ENCODE data around the gene KCND3.

DNA sequence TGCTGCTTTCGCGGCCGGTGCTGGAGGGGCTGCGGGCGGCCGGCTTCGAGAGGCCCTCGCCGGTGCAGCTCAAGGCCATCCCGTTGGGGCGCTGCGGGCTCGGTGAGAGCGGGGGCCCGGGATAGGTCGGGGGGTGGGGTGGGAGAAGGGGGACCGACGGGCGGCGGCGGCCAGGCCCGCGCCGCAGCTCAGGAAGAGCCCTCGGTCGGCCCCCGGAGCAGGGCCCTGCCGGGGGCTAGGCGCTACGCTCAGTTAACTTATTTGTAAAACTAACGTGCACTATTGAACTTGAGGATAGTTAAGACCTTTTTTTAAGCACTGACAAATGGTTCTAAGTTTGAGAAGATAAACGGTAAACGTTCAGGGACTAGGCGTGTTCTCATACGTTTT lies 233.3 kb downstream of the KCND3 start:
- TF ChIP-seq POLR2A (IDR thresholded peaks at IDR 0.05; ENCODE audit: low read depth, low read length) (no peak), POLR2AphosphoS5 (IDR thresholded peaks at IDR 0.05; ENCODE audit: insufficient read depth, low read depth, low read length) (no peak), GATA2 (IDR thresholded peaks at IDR 0.05; ENCODE audit: insufficient read depth, insufficient read length, low read depth, low read length) (no peak), EZH2 (IDR thresholded peaks at IDR 0.05; ENCODE audit: borderline replicate concordance, low read depth, low read length, severe bottlenecking) (no peak), MYC (IDR thresholded peaks at IDR 0.05; ENCODE audit: low read depth, low read length) (no peak), FOS (IDR thresholded peaks at IDR 0.05; ENCODE audit: borderline replicate concordance, insufficient read depth, low read length) (no peak), JUN (IDR thresholded peaks at IDR 0.05; ENCODE audit: borderline replicate concordance, insufficient read depth, insufficient read length, low read depth) (no peak)
- TF ChIP-seq, protein P1, sequence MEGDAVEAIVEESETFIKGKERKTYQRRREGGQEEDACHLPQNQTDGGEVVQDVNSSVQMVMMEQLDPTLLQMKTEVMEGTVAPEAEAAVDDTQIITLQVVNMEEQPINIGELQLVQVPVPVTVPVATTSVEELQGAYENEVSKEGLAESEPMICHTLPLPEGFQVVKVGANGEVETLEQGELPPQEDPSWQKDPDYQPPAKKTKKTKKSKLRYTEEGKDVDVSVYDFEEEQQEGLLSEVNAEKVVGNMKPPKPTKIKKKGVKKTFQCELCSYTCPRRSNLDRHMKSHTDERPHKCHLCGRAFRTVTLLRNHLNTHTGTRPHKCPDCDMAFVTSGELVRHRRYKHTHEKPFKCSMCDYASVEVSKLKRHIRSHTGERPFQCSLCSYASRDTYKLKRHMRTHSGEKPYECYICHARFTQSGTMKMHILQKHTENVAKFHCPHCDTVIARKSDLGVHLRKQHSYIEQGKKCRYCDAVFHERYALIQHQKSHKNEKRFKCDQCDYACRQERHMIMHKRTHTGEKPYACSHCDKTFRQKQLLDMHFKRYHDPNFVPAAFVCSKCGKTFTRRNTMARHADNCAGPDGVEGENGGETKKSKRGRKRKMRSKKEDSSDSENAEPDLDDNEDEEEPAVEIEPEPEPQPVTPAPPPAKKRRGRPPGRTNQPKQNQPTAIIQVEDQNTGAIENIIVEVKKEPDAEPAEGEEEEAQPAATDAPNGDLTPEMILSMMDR (IDR thresholded peaks at IDR 0.05; ENCODE audit: extremely low read depth in 1 of 2, insufficient read depth in 1 of 2, low read depth in 1 of 2, low read length in 2 of 2): no peak
- TF ChIP-seq, protein P2, sequence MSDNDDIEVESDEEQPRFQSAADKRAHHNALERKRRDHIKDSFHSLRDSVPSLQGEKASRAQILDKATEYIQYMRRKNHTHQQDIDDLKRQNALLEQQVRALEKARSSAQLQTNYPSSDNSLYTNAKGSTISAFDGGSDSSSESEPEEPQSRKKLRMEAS (IDR thresholded peaks at IDR 0.05; ENCODE audit: insufficient read depth, insufficient read length): no peak

All from endothelial cell of umbilical vein (primary cell).